Panc1 (cell line): ENCODE results near the gene LRRC74A. TPM values are rescaled to one million over a fixed set of nuclear protein-coding genes. Genes with fewer than 3 reads are reported as not detected.

Source experiments
- ATAC-seq: fragments of 200-7000 bp; cut with Tn5 transposase; 2 replicates; pipeline ENCODE4 v1.9.1; 2020; ENCODE audit warnings: mild to moderate bottlenecking, moderate library complexity
- BruUV-seq: library from RNA; stranded (reverse); fragments of 400-500 nt; replicated peaks from 2 replicates; lab custom pipeline; 2021; lab: Mats Ljungman, UMichigan
- CTCF ChIA-PET: fragments of 300-600 bp; sonication (Branson Sonifier 250); formaldehyde crosslinking; loops from one replicate; lab custom pipeline; 2022; ENCODE audit warnings: antibody characterized with exemption; lab: Charles Lee
- POLR2A ChIA-PET: fragments of 300-600 bp; sonication (Branson Sonifier 250); formaldehyde crosslinking; loops from one replicate; lab custom pipeline; 2022; ENCODE audit warnings: antibody characterized with exemption; lab: Charles Lee
- DNase-seq: peaks from one replicate; pipeline ENCODE4 v3.0.0-alpha.2; 2010; ENCODE audit warnings: low read depth, low spot score
- H3K27ac ChIP-seq: 2 replicates; pipeline ENCODE4 v1.5.1; 2011; ENCODE audit warnings: mild to moderate bottlenecking, low read length, inconsistent platforms
- H3K27me3 ChIP-seq: fragments of 200-500 bp; sonication (Bioruptor generic); 2 replicates; pipeline ENCODE4 v1.6.0; 2014; ENCODE audit warnings: low read length, inconsistent platforms; ENCODE audit not compliant: control insufficient read depth, insufficient read depth
- H3K36me3 ChIP-seq: fragments of 200-500 bp; sonication (Bioruptor generic); 2 replicates; pipeline ENCODE4 v1.5.1; 2014; ENCODE audit warnings: inconsistent platforms, mild to moderate bottlenecking, low read length, moderate library complexity; ENCODE audit not compliant: control insufficient read depth, insufficient read depth
- H3K4me1 ChIP-seq: 2 replicates; pipeline ENCODE4 v1.5.1; 2011; ENCODE audit warnings: inconsistent platforms, mild to moderate bottlenecking, low read length, moderate library complexity; ENCODE audit not compliant: control insufficient read depth, insufficient read depth
- H3K4me3 ChIP-seq, 2 experiments: 2 replicates each; pipeline ENCODE4 v1.5.1; 2011 to 2012; ENCODE audit warnings: low read depth in 2 of 2, low read length in 2 of 2, mild to moderate bottlenecking in 2 of 2, inconsistent platforms in 1 of 2, moderate library complexity in 1 of 2
- H3K9me3 ChIP-seq: fragments of 200-500 bp; sonication (Bioruptor generic); 2 replicates; pipeline ENCODE4 v1.5.1; 2014; ENCODE audit warnings: low read depth, mild to moderate bottlenecking, inconsistent platforms, low read length, moderate library complexity; ENCODE audit not compliant: control insufficient read depth, insufficient read depth
- CTCF ChIP-seq: fragments of 450-650 bp; IDR thresholded peaks from 2 replicates; pipeline ENCODE4 v1.5.1; 2017; ENCODE audit warnings: mild to moderate bottlenecking
- POLR2AphosphoS5 ChIP-seq: IDR thresholded peaks from 2 replicates; pipeline ENCODE4 v1.6.1; 2012; ENCODE audit warnings: mild to moderate bottlenecking, low read depth, low read length, moderate library complexity
- REST ChIP-seq, 2 experiments: IDR thresholded peaks; 2 replicates each; pipeline ENCODE4 v1.6.1; 2011 to 2012; ENCODE audit warnings: low read depth in 2 of 2, control low read depth in 1 of 2, low read length in 1 of 2, mild to moderate bottlenecking in 1 of 2, moderate library complexity in 1 of 2; ENCODE audit not compliant: insufficient read depth in 1 of 2
- SIN3A ChIP-seq: IDR thresholded peaks from 2 replicates; pipeline ENCODE4 v1.6.1; 2012; ENCODE audit warnings: low read depth, mild to moderate bottlenecking, low read length, moderate library complexity, borderline replicate concordance; ENCODE audit not compliant: insufficient read depth
- TCF7L2 ChIP-seq: IDR thresholded peaks from 2 replicates; pipeline ENCODE4 v1.6.1; 2011; ENCODE audit warnings: mild to moderate bottlenecking, low read depth, low read length, inconsistent platforms
- in situ Hi-C: cut with HindIII; loops from 2 replicates; pipeline ENCODE4 v1.10.0; 2016; ENCODE audit warnings: low sequenced_read_pairs, low pct_unique_long_range_greater_than_20kb
- intact Hi-C: fragments of 100-400 bp; cut with micrococcal nuclease; formaldehyde crosslinking; loops from one replicate; pipeline ENCODE4 v1.10.0; 2022; ENCODE audit not compliant: unreplicated experiment
- total RNA-seq: library from RNA; stranded (reverse); gene quantifications from one replicate; pipeline ENCODE4 v1.2.1, GENCODE V29; 2021; ENCODE audit not compliant: unreplicated experiment

Gene LRRC74A
- total RNA-seq, 1 experiment from 2014 or later = not detected

GRCh38 chr14:76870166-76870565 is 44.0 kb downstream of the LRRC74A start:
- H3K36me3 ChIP-seq = no peaks in the 10 kb centered on the region
- CTCF ChIA-PET = interaction anchor here (0.7 kb wide), 1 partner anchor 160 kb away, joined by 3 read pairs; no protein-coding TSS in a partner anchor
- DNase-seq (no peak), ATAC-seq (peak; percentile 63; the same call in 1 of the 2 replicates)
- H3K27ac ChIP-seq = no peak overlapping the region
- TF ChIP-seq CTCF = peak; percentile 58
- TF ChIP-seq REST (IDR thresholded peaks at IDR 0.05; ENCODE audit: insufficient read depth in 1 of 2, low read depth in 2 of 2, low read length in 1 of 2) = no peak
- TF ChIP-seq TCF7L2 = no peak
- TF ChIP-seq SIN3A = no peak
- no peaks in the 10 kb centered on the region for H3K4me1 ChIP-seq
- no TSS peak for BruUV-seq
- intact Hi-C loops = no loop called here
- no peak overlapping the region for H3K4me3 ChIP-seq
- H3K9me3 ChIP-seq = no peaks in the 10 kb centered on the region
- H3K27me3 ChIP-seq = no peaks in the 10 kb centered on the region
- in situ Hi-C loops = no loop called here
- POLR2A ChIA-PET = no interaction called here

- ChIA-PET CTCF (interaction anchor here (0.6 to 1.3 kb wide), 11 partner anchors 136 to 279 kb away, joined by 3 to 11 read pairs (median 3); no protein-coding TSS in a partner anchor), POLR2A (interaction anchor here (0.8 kb wide), 1 partner anchor 251 kb away, joined by 10 read pairs; no protein-coding TSS in a partner anchor)
- no peak overlapping the region for H3K27ac ChIP-seq
- H3K4me1 ChIP-seq = no peaks in the 10 kb centered on the region
- no peak; the same call in 1 of the 2 replicates for ATAC-seq
- intact Hi-C loops (no loop called here), in situ Hi-C loops (no loop called here)
- H3K36me3 ChIP-seq = no peaks in the 10 kb centered on the region
- no peak overlapping the region for H3K4me3 ChIP-seq
- H3K27me3 ChIP-seq = no peaks in the 10 kb centered on the region
- TF ChIP-seq CTCF (peak; percentile 85), POLR2AphosphoS5 (no peak), REST (IDR thresholded peaks at IDR 0.05; ENCODE audit: insufficient read depth in 1 of 2, low read depth in 2 of 2, low read length in 1 of 2) (no peak), TCF7L2 (no peak), SIN3A (no peak)
- H3K9me3 ChIP-seq = no peaks in the 10 kb centered on the region
- BruUV-seq = no TSS peak
- DNase-seq = peak; percentile 27
Observed at GRCh38 chr14:76872796-76873432, 46.7 kb downstream of the LRRC74A start.
